Measurements from ENCODE around the gene PARVG.

The PARVG gene

GRCh38 chr22:44154436-44154942 lies 26.2 kb upstream of the PARVG start:
- DNase-seq (ENCODE audit: low read depth), result no peak

GRCh38 chr22:44155115-44155514 lies 25.6 kb upstream of the PARVG start:
- DNase-seq (ENCODE audit: low read depth), result no peak

GRCh38 chr22:44157916-44158618 lies 22.7 kb upstream of the PARVG start:
- no peak for DNase-seq (ENCODE audit: low read depth)

GRCh38 chr22:44158816-44159215 lies 21.9 kb upstream of the PARVG start:
- DNase-seq (ENCODE audit: low read depth), result no peak

GRCh38 chr22:44159221-44159620 lies 21.5 kb upstream of the PARVG start:
- DNase-seq (ENCODE audit: low read depth), result no peak

- DNase-seq (ENCODE audit: low read depth), result no peak
These were observed 20.9 kb upstream of the PARVG start for GRCh38 chr22:44159811-44160210.

GRCh38 chr22:44160421-44160820 lies 20.3 kb upstream of the PARVG start:
- DNase-seq (ENCODE audit: low read depth), result no peak

GRCh38 chr22:44161673-44162072 lies 19.1 kb upstream of the PARVG start:
- DNase-seq (ENCODE audit: low read depth), result no peak

GRCh38 chr22:44162960-44163359 lies 17.8 kb upstream of the PARVG start:
- no peak for DNase-seq (ENCODE audit: low read depth)

- no peak for DNase-seq (ENCODE audit: low read depth)
These were observed 17.2 kb upstream of the PARVG start for GRCh38 chr22:44163536-44163935.

- no peak for DNase-seq (ENCODE audit: low read depth)
These were observed 16.7 kb upstream of the PARVG start for GRCh38 chr22:44164031-44164430.

- no peak for DNase-seq (ENCODE audit: low read depth)
These were observed 15.3 kb upstream of the PARVG start for GRCh38 chr22:44165286-44165874.

GRCh38 chr22:44166498-44167276 lies 14.0 kb upstream of the PARVG start:
- DNase-seq (ENCODE audit: low read depth), result no peak

GRCh38 chr22:44167501-44167900 lies 13.2 kb upstream of the PARVG start:
- DNase-seq (ENCODE audit: low read depth), result no peak

GRCh38 chr22:44168206-44168605 lies 12.5 kb upstream of the PARVG start:
- no peak for DNase-seq (ENCODE audit: low read depth)

GRCh38 chr22:44170470-44170869 lies 10.3 kb upstream of the PARVG start:
- no peak for DNase-seq (ENCODE audit: low read depth)

GRCh38 chr22:44171561-44171960 lies 9.2 kb upstream of the PARVG start:
- DNase-seq (ENCODE audit: low read depth), result no peak

- DNase-seq (ENCODE audit: low read depth), result no peak
These were observed 8.2 kb upstream of the PARVG start for GRCh38 chr22:44172370-44173108.

GRCh38 chr22:44173154-44173553 lies 7.6 kb upstream of the PARVG start:
- no peak for DNase-seq (ENCODE audit: low read depth)

GRCh38 chr22:44175676-44176075 lies 5.0 kb upstream of the PARVG start:
- no peak for DNase-seq (ENCODE audit: low read depth)

- no peak for DNase-seq (ENCODE audit: low read depth)
These were observed 1.3 kb upstream of the PARVG start for GRCh38 chr22:44179196-44179988.

All from HS-5 (cell line).